GM12891 (cell line): ENCODE measurements around the gene PADI6.

Source experiments
- PAX5 ChIP-seq: IDR thresholded peaks from 2 replicates; pipeline ENCODE4 v1.6.1; 2011; ENCODE audit warnings: low read length, moderate library complexity, mild to moderate bottlenecking; ENCODE audit not compliant: insufficient read depth, severe bottlenecking
- POLR2A ChIP-seq: IDR thresholded peaks from 2 replicates; pipeline ENCODE4 v1.6.1; 2011; ENCODE audit warnings: low read depth, low read length, control low read depth
- POLR2AphosphoS5 ChIP-seq: IDR thresholded peaks from 2 replicates; pipeline ENCODE4 v1.6.1; 2011; ENCODE audit warnings: low read depth, low read length, control low read depth
- SPI1 ChIP-seq: IDR thresholded peaks from 2 replicates; pipeline ENCODE4 v1.6.1; 2011; ENCODE audit warnings: low read depth, low read length, control low read depth
- TAF1 ChIP-seq: IDR thresholded peaks from 2 replicates; pipeline ENCODE4 v1.6.1; 2011; ENCODE audit warnings: low read depth, low read length, control low read depth

DNA sequence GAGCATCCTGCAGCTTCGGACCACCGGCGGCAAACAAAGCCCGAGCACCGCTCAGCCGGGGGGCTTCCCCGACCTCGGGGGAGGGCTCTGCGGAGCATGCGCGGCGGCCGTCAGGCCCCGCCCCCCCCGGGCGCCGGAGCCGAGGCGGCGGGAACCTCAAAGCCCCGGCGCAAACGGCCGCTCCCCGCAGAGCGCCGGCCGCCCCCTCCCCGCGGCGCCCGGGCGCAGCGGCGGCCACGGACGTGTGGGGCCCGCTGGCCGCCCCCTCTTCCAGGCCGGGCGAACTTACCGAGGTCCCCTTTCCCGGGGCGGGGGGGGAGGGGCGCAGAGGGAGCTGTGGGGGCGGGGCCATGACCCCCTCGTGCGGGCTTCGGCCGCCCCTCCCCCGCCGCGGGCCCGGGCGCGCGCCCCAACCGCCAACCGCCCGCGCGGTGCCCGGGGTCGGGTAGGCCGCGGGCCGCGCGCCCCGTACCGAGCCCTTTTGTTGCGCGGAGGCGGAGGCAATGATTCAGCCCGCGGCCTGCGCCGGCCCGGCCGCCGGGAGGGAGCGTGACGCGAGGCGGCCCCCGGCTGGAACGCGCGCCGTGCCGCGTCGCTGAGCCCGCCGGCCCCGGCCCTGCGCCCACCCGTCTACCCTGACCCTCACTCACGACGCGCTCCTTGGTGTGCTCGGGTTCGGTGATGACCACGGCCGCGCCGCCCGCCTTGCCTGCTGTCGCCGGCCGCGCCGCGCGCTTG lies 65.8 kb downstream of the PADI6 start:
- TF ChIP-seq POLR2A (no peak), TAF1 (no peak), POLR2AphosphoS5 (no peak), SPI1 (no peak), PAX5 (no peak)
